Tibial nerve (tissue), 4 donors: ENCODE data around the gene MBD3.

ENCODE experiments used
- EP300 ChIP-seq, 2 donors: sonication (generic); formaldehyde crosslinking; IDR thresholded peaks; one replicate each; pipeline ENCODE4 v1.6.1; 2017; ENCODE audit warnings: antibody characterized with exemption in 2 of 2, mild to moderate bottlenecking in 1 of 2
- POLR2A ChIP-seq, 2 donors: fragments of 450-650 bp; IDR thresholded peaks; one replicate each; pipeline ENCODE4 v1.6.1; 2017; ENCODE audit warnings: antibody characterized with exemption in 2 of 2, mild to moderate bottlenecking in 2 of 2, moderate library complexity in 2 of 2
- TF ChIP-seq, protein P1 (sequence below), 5 experiments: fragments of 200-600 bp in 3 of 5; fragments of 450-650 bp in 2 of 5; sonication (generic) in 3 of 5; IDR thresholded peaks; one replicate each; pipeline ENCODE4 v1.5.1; 2016 to 2019; ENCODE audit warnings: antibody characterized with exemption in 5 of 5, mild to moderate bottlenecking in 3 of 5, moderate library complexity in 2 of 5

DNA sequence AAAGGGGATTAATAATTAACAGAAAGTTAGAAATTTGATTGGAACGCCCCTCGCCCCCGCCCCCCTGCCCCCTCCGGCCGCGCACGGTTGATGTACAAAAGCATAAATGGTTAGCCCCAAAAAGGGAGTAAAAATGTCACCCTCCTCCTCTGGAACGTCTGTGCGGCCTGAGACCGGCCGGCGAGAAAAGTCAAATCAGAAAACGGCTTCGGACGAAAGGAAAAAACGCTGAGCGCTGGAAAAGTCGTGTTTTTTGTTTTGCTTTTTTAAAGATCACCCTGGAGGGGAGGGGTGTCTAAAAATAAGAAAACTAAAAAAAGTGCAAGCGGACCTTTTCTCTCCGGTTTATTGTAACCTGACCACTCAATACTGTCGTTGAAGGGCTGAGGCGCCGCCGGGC lies 37.7 kb downstream of the MBD3 start:
- TF ChIP-seq POLR2A (IDR thresholded peaks at IDR 0.05), result no peak
- TF ChIP-seq, protein P1, sequence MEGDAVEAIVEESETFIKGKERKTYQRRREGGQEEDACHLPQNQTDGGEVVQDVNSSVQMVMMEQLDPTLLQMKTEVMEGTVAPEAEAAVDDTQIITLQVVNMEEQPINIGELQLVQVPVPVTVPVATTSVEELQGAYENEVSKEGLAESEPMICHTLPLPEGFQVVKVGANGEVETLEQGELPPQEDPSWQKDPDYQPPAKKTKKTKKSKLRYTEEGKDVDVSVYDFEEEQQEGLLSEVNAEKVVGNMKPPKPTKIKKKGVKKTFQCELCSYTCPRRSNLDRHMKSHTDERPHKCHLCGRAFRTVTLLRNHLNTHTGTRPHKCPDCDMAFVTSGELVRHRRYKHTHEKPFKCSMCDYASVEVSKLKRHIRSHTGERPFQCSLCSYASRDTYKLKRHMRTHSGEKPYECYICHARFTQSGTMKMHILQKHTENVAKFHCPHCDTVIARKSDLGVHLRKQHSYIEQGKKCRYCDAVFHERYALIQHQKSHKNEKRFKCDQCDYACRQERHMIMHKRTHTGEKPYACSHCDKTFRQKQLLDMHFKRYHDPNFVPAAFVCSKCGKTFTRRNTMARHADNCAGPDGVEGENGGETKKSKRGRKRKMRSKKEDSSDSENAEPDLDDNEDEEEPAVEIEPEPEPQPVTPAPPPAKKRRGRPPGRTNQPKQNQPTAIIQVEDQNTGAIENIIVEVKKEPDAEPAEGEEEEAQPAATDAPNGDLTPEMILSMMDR (IDR thresholded peaks at IDR 0.05), result no peak
- TF ChIP-seq EP300 (IDR thresholded peaks at IDR 0.05), result no peak
